Neural progenitor cell (in vitro differentiated cells): Measurements from ENCODE around the gene TNNI3K.

Source experiments
- CTCF ChIP-seq: fragments of 200-600 bp; sonication (generic); IDR thresholded peaks from 2 replicates; pipeline ENCODE4 v1.5.1; 2017; ENCODE audit warnings: antibody characterized with exemption, mild to moderate bottlenecking
- EZH2 ChIP-seq: fragments of 200-600 bp; sonication (generic); IDR thresholded peaks from 2 replicates; pipeline ENCODE4 v1.6.1; 2017; ENCODE audit warnings: antibody characterized with exemption, mild to moderate bottlenecking, moderate library complexity

DNA sequence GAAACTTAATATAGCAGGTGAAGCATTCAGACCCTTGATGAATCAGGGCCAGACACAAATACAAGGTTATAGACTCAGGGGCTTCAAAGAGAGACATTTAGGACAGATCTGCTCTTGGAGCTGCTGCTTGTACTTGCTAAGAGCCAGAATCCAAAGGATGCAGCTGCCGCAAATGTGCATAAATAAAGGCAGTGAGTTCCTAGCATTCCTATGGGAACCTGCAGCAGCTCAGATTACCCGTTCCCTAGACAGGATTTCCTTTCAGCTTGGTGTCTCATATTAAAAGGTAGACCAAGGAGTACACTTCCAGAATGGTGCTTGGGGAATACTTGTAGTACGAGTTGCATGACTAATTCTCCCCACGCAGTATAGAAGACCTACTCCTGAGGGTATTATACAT lies 287.0 kb downstream of the TNNI3K start:
- TF ChIP-seq CTCF (no peak), EZH2 (no peak)
